GM19452 (cell line): ENCODE measurements around the gene CLEC16A.

Source experiments
- ATAC-seq: cut with Tn5 transposase; IDR thresholded peaks from one replicate; pipeline ENCODE4 v1.9.1; 2021; ENCODE audit not compliant: unreplicated experiment

CLEC16A gene

DNA sequence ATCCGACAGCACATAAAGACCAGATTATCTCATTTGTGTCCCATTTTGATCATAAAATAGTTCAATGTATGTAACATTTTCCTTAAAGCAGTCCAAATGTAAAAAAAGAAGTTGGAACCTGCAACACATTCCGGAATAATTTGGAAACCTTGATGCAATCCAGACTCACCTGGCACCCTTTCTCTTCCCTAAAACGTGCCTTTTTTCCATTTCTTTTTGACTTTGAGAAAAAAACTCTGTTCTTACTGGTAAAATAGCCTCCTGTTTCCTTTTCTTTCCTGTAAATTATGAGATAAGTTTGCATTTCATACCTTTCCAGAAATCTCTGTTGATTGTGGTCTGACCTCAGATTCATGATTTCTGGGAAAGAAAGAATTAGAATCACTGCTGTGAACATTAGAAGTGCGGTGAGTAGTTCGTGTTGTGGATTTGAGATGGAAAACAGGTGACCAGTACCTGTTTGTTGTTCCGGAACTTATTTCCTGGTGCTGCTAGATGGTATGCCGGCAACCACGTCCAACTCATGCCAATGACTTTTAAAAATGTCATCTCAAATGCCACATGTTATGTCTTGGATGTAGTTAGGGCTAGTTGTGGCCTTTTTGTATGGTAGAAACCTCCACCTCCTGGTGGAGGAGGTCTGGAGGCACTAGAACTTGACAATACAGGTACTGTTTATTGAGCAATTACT lies 203.5 kb downstream of the CLEC16A start:
- ATAC-seq: no peak

DNA sequence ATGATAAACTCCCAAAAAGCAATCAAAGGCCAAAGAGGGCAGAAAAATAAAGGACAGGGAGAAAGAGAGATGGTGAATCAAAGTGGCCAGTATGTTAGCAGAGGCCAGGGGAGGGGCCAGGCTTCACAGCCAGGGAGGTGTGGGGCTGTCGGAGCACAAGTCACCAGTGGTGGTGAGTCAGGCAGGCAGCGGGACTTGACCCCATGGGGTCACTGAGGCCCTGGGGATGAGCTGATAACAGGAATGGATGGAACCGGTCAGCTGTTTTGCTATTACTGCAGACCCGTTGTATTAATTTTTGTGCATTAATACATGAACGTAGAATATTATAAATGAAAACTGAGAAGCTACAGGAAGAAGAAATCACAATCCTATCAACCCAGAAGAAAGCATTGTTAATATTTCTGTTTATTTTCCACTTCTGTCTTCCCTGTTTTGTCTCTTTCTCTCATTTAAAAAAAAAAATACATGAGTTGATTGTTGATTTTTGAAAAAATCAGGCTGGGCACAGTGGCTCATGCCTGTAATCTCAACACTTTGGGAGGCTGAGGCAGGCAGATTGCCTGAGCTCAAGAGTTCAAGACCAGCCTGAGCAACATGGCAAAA lies 204.8 kb downstream of the CLEC16A start:
- ATAC-seq: no peak

DNA sequence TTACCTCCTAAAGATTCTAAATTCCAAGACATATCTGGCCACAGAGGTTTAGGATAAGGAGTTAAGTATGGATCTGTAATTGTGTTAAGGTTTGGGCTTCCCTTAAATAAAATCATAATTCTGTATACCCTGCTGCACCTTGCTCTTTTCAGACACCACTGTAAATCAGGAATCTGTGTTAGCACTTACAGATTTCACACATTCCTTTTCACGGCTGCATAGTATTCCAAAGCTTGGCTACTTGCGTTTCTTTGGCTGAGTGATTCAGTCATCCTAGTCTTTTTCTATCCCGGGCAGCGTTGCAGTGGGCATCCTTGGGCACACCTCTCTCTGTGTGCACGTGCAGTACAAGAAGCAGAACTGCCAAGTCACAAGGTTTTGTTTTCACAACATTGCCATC lies 205.8 kb downstream of the CLEC16A start:
- no peak for ATAC-seq

DNA sequence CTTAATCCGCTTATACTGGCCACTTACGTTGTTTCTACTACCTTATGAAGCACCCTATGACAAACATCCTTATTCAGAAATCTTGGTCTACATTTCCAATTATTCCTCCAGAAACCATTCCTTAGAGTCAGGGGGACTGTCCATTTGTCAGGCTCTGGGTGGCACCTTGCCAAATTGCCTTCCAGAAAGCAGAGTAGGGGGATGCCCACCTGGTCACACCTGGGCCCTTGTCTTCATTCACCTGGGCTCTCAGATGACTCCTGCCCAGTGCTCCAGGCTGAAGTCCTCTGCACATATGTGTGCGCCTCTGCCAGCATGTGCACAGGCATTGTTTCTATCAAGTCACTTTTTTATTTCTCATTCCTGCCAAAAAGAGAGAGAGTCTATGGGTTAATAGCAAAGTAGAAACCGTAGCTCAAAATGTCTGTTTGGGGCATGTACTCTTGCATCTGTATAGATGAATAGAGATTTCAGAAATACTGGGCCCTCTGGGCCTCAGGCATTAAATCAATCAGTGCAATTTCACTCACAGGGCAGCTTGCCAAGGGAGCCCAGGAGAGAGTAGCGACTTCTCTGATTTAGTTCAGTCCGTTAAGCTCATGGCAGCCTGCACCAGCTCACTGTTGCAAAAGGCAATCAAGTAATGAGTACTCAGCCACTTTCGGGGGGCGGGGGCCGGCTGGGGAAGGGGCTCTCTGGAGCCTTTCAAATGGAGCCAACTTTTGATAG lies 207.0 kb downstream of the CLEC16A start:
- no peak for ATAC-seq

DNA sequence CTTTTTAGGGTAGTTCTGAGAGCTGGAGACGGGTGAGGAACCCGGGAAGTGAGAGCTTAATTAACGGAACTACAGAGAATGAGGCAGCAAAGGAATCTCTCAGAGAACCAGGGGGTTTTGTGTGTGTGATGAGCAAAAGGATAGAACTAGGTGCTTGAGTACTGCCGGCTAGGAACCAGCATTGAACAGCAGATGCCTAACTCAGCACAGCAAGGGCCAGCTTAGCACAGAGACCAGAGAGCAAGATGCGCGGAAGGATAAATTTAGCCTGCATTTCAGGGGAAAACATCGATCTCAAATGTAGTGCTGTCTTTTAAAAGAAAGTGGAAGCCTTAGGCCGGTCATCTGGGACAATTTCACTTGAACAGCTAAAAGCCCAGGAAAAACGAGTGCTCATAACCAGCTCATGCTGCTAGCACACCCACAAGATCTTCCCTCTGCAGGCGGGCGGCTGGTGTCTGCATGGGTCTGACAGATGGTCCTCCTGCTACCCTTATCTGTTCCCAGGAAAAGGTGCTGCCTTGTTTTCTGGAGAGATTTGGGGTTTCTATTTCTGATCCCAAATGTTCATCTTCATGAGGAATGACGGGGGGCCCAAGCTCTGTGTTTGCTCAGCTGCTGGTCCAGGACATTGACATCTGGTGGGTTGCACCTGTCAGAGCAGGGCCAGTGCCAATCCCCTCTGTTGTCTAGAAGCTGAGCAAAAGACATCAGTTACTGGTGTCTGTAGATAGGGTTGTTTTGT lies 207.7 kb downstream of the CLEC16A start:
- ATAC-seq: no peak

DNA sequence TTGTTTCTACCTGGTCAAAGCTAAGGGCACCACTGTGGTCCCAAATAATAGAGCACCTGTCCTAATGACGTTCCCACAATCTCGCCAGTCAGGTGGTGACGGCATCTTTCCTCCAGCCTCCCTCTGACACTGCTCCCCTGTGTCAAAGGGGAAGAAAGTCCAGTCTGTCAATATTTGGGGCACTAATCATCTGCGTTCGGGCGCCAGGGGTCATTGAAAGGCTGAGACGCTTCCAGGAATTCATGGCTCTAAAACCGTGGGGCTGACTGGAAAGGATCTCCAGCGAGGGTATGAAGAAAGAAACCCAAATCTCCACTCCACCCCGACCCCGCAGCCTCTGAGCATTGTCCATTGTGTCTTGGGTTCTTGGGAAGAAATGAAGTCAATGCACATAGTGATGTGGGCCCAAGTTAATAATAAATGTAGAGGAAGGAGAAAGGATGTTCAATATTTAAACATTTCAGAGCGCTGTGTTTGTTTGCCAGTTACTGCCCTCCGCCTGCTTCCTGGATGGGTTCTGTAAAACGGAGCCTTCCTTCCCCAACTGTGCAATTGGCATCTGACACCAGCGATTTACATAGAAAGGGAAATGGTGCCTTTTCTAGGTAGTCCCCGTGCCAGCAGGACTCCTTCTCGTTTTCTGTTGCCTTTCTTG lies 208.4 kb downstream of the CLEC16A start:
- no peak for ATAC-seq

DNA sequence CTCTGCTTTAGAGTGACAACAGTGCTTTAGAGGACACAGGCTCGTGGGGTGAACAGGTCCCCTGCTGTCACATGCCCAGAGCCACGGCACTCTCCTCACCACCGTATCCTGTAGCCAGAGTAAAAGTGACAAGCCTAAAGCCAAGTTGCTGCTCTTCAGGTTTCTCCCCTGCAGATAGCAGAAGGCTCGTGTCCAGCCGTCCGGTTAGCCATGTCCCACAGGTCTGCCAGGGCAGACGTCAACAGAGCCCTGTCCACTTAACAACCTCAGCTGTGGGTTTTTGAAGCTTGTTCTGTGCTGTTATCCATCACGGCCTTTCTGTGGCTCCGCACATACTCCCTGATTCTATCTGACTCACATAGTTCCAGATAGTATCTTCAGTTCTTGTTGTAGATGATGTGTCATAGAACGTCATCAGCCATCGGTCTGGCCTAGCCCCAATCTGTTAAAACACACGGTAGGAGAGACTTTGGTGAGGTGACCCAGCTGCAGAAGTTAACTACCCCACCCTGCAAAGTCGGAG lies 211.0 kb downstream of the CLEC16A start:
- no peak for ATAC-seq

DNA sequence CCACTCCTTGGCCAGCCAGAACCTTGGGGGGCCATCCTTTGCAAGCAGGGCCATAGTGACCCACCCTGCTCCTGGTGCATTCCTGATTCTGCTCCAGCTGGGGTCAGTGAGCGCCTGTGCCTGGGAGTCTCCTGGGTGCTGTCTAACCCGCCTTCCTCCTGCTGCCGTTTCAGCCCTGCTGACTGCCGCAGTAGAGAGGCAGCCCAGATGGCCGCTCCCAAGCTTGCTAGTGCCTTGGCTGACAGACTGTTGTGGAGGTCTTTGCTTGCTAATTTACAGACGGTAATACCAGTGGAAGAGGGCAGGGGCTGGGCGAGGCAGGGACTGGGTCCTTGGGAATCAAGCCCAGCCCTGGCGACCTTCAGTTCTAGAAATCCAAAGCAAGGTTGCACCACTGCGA lies 212.0 kb downstream of the CLEC16A start:
- ATAC-seq: no peak

DNA sequence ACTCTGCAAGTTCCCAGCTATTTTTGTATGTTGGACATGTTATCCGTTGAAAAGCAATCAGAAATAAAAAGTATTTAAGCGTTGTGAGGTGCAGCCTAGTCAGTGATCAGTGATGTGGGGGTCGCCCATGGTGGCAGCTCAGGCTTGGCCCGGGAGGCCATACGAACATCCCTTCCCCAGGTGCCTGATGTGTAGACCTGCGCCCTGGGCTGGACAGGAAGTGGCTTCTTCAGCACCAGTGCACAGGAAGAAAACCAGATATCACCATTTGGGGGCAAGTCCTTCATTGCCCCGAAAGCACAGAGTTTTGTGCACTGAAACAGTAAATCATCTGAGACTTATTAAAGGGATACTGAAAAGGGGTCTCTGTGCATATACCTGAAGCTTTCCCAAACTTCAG lies 212.8 kb downstream of the CLEC16A start:
- no peak for ATAC-seq

DNA sequence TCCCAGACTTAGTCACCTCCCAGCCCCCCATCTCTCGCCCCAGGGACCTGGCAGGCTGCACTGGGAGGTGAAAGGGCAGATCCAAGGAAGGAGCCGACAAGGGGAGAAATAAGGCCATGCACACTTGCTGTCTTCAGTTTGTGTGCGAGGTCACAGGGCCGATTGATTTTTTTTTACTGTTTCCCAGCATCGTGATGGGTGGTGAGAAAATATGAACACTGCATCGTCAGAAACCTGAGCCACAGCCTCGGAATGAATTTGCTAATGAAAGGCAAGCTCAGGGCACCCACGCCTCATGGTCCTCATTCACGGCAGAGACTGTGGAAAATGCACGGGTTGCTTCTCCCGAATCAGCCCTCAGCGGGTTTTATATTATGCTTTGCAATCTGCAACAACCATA lies 213.7 kb downstream of the CLEC16A start:
- ATAC-seq: no peak

DNA sequence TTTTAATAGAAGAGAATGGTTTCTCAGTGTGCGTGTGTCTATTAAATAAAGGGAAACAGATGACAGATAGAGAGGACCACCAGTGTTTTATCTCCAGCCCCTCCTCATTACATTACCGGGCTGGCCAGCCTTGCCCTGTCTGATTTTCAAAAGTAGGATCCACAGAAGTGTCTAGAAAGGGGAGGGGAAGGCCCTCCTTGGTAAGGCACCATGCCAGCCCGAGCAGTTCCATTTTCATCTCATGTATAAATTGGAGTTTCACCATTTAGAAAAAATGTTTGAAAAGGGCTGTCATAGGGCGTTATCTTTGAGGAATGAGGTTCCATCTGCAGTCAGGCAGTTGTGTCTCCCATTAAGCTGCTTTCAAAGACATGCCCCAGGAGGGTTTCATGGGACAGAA lies 214.9 kb downstream of the CLEC16A start:
- ATAC-seq: no peak

DNA sequence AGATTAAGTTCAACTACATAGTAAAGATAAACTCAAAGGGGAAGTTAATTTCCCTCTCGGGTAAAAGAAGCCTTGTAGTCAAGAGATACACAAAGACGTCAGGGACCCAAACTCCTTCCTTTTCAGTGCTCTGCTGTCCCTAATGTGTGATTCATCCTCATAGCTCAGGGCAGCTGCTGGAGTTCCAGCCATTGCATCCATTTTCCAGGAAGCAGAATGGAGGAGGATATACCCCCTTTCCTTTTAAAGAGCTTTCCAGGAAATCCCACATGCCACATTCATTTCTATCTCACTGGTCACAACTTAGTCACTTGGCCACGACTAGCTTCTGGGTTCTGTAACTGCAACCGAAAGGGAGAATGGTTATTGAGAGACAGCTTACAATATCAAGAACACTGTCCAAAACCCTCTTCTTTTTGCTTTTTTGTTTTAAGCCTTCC lies 216.3 kb downstream of the CLEC16A start:
- no peak for ATAC-seq

DNA sequence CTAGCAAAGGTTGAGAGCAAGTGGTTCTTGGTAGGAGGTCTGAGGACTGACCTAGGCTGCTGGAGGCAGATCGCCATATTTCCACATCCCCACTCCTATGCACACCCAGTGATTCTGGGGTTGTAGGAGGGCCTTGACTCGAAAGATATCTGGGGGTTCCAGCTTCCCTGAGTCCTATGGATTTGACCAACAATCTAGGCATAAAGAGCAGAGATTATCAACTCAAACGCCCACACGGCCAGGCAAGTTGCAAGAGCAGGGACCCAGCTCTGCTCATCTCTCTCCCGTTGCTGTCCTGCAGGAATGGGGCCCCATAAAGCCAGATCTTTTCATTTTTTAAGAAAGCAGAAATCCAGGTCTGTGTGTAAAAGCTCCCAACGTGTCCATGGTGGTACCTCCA lies 217.1 kb downstream of the CLEC16A start:
- ATAC-seq: no peak

DNA sequence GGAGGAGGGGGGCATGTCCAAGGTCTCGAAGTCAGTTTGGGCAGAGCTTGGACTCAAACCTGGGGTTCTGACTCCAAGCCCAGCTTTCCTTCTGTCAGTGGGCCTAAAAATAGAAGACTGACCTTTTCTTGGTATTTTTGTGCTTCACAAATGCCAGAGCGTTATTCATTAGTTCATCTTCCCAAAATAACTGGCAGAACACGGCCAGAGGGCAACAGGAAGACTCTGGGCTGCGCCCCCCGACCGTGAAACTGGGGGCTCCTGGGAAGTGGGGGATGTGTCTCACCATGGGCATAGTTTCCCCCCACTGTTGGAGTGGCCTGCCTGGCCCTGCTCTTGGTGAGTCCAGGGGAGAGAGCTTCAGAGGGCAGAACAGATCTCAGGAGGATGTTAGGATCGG lies 217.6 kb downstream of the CLEC16A start:
- ATAC-seq: no peak

DNA sequence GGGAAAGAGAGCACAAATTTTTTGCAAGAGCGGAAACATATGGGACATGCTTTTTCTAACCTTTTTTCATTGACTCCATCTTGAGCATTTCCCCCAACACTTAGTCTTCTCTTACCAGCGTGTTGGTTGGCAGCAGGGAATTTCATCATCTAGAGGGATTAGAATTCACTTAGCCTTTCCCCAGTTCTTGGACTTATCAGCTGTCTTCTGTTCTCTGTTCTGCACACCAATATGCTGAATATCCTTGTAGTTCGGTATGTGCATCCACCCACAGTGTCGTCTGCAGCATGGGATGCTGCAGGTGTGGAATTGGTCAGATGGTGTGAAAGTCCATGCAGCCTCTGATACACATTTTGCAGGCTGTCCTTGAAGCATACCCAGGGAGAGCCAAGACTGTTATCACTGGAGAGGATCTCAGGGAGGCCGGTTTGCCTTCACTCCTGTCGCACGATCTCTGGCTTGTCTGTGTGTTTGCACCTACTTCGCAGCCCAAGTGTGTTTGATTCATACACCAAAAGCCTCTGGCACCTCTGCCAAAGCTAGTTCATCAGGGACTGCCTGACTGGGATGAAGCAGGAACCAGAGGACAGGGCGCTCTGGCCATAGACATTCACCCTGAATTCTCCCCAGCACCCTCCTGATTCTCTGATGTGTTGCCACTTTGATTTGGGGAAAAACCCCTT lies 218.4 kb downstream of the CLEC16A start:
- ATAC-seq: no peak

DNA sequence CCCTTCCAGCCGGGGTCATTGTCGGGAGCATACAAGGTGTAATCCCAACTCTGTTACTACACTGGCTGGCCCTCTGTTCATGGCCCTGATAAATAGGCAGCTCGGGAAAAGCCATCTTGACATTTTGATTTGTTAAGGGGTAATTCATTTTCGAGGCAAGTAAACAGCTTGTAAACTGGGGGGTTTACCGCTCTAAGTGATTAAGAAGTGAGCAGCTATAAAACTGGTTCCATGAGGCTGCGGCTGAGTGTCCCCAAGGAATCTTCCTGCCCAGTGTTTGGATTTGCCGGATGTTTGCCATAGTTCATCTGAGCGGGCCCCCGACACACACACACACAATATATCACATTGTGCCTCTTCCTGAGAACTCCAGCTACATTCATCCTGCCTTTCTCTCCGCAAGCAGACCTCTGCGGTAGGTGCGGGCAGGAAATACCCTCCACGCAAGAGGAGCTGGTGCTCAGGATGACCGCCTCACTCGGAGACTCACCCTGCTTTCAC lies 219.4 kb downstream of the CLEC16A start:
- no peak for ATAC-seq

DNA sequence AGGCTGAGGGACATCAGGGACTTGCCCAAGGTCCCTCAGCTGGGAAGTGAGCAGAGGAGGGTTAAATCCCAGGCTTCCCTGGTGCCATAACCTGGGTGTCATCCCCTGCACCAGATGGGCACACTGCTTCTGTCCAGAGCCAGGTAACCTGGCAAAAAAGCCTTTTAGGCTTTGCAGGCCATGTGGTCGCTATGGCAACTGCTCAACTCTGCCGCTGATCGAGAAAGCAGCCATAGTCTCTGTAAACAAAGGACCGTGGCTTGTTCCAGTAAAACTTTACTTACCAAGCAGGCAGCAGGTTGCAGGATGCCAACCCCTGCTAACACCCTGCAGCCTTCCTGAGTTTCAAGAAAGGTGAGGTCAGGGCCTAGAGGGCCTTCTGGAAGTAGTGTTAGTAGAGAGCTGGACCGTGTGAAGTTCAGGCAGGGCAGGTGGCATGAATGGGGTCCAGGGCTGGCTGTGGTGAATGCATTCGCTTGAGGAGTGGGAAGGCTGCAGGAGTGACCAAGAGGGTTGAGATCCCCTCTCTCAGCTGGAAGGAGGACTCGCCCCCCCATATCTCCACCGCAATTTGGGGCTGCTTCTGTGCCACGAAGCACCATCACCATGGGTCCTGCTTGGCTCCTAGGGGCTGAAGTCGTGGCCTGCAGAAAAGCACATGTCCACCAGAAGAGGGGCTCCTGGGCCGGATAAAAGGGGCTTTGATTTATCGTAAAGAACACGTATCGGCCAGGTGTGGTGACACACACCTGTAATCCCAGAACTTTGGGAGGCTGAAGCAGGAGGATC lies 220.3 kb downstream of the CLEC16A start:
- ATAC-seq: no peak

DNA sequence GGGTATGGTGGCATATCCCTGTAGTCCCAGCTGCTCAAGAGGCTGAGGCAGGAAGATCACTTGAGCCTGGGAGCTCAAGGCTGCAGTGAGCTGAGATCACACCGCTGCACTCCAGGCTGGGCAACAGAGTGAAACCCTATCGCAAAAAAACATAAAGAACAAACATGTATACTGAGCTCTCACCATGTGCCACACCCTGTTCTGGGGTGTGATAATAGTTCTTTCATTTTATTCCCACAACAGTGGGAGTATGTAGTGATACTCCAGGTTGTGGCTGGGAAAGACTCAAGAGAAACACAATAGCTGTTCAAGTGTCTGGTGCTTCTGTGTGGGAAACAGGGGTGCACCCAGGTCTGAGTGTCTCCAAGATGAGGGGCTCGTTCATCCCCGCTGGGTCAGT lies 221.0 kb downstream of the CLEC16A start:
- no peak for ATAC-seq

DNA sequence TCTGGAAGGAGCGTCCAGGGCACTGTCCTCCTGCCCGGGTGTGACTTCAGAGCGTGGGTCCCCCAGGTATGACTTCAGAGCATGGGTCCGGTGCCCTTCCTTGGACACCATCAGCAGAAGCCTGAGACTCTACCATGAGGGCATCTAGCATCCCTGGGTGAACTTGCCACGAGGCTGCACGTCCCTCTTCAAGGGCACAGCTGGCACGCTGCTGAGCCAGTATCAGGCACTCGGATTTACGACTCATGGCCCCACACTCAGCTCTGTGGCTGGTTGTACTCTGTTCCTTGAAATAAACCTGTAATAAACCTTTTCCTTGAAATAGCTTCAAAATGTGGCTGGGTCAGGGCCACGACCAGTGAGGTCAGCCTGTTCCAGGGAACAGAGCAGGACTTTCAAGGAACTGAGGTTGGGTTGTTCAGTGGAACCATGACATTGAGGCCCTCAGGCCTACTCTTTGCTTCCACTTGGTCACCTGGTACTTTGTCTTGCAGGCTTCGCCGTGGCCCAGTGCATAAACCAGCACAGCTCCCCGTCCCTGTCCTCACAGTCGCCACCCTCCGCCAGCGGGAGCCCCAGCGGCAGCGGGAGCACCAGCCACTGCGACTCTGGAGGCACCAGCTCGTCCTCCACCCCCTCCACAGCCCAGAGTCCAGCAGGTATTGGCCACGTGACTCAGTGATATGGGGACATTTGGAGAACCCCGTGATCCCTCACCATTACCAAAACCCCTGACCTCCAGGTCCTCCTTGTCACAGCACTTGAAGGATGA lies 221.7 kb downstream of the CLEC16A start:
- no peak for ATAC-seq
